Calu3 (cell line): Measurements from ENCODE around the gene MTFP1. TPM values are rescaled to one million over a fixed set of nuclear protein-coding genes. Genes with fewer than 3 reads are reported as not detected.
A peak's percentile ranks its signal among the peaks of the same experiment; 100 is the strongest.

ENCODE experiments used
- BruUV-seq: library from RNA; stranded (reverse); fragments of 400-500 nt; replicated peaks from 2 replicates; lab custom pipeline; 2021; lab: Mats Ljungman, UMichigan
- CTCF ChIA-PET: fragments of 300-600 bp; sonication (Branson Sonifier 250); formaldehyde crosslinking; loops from one replicate; lab custom pipeline; 2022; ENCODE audit warnings: antibody characterized with exemption; lab: Charles Lee
- DNase-seq: peaks from one replicate; pipeline ENCODE4 v3.0.0; 2022
- H3K27ac Mint-ChIP-seq: one replicate; pipeline ENCODE4 v1.8.0; 2022; ENCODE audit warnings: mixed read lengths; ENCODE audit not compliant: unreplicated experiment
- H3K27me3 Mint-ChIP-seq: one replicate; pipeline ENCODE4 v1.8.0; 2022; ENCODE audit warnings: mixed read lengths; ENCODE audit not compliant: unreplicated experiment
- H3K36me3 Mint-ChIP-seq: one replicate; pipeline ENCODE4 v1.8.0; 2022; ENCODE audit warnings: mild to moderate bottlenecking, moderate library complexity, mixed read lengths; ENCODE audit not compliant: insufficient read depth, unreplicated experiment
- H3K4me1 Mint-ChIP-seq: one replicate; pipeline ENCODE4 v1.8.0; 2022; ENCODE audit warnings: mild to moderate bottlenecking, low read depth, mixed read lengths; ENCODE audit not compliant: unreplicated experiment
- H3K4me3 Mint-ChIP-seq: one replicate; pipeline ENCODE4 v1.8.0; 2022; ENCODE audit warnings: mild to moderate bottlenecking, low read depth, moderate library complexity, mixed read lengths; ENCODE audit not compliant: unreplicated experiment
- H3K9me3 Mint-ChIP-seq: one replicate; pipeline ENCODE4 v1.8.0; 2022; ENCODE audit warnings: low read depth, mixed read lengths; ENCODE audit not compliant: unreplicated experiment
- CTCF ChIP-seq: fragments of 200-600 bp; IDR thresholded peaks from one replicate; pipeline ENCODE4 v1.8.0; 2022; ENCODE audit warnings: antibody characterized with exemption; ENCODE audit not compliant: unreplicated experiment
- intact Hi-C: fragments of 100-400 bp; cut with micrococcal nuclease; formaldehyde crosslinking; loops from one replicate; pipeline ENCODE4 v1.10.0; 2022; ENCODE audit not compliant: unreplicated experiment
- total RNA-seq: library from RNA; stranded (reverse); gene quantifications from 2 replicates; pipeline ENCODE4 v1.2.3, GENCODE V29; 2022

MTFP1 gene
- total RNA-seq, 1 experiment from 2014 or later, result 30.5 TPM

GRCh38 chr22:30383061-30383460, 42.5 kb upstream of the MTFP1 start:
- CTCF ChIA-PET, result no interaction called here
- Mint-ChIP-seq H3K36me3 (peaks cover 39% of the 10 kb centered on the region), H3K27me3 (no peaks in the 10 kb centered on the region), H3K4me3 (no peak overlapping the region), H3K9me3 (no peaks in the 10 kb centered on the region), H3K4me1 (peaks cover 9% of the 10 kb centered on the region), H3K27ac (no peak overlapping the region)
- intact Hi-C loops, result no loop called here
- DNase-seq, result no peak
- no TSS peak for BruUV-seq
- TF ChIP-seq CTCF, result no peak

- H3K27me3 Mint-ChIP-seq, result no peaks in the 10 kb centered on the region
- peak overlapping the region; percentile 71 for H3K27ac Mint-ChIP-seq
- peaks cover 9% of the 10 kb centered on the region for H3K4me1 Mint-ChIP-seq
- H3K36me3 Mint-ChIP-seq, result peaks cover 35% of the 10 kb centered on the region
- no peak for TF ChIP-seq CTCF
- CTCF ChIA-PET, result interaction anchor here (0.6 to 1.2 kb wide), 2 partner anchors 98 to 216 kb away, joined by 3 to 4 read pairs; no protein-coding TSS in a partner anchor
- H3K9me3 Mint-ChIP-seq, result no peaks in the 10 kb centered on the region
- intact Hi-C loops, result no loop called here
- no peak for DNase-seq
- BruUV-seq, result no TSS peak
- peak overlapping the region; percentile 77 for H3K4me3 Mint-ChIP-seq
Measured at GRCh38 chr22:30385942-30386341, 39.6 kb upstream of the MTFP1 start.

GRCh38 chr22:30386608-30386959, 39.0 kb upstream of the MTFP1 start:
- no peak for DNase-seq
- BruUV-seq, result no TSS peak
- H3K4me1 Mint-ChIP-seq, result peaks cover 15% of the 10 kb centered on the region
- CTCF ChIA-PET, result interaction anchor here (1.2 kb wide), 2 partner anchors 60 to 98 kb away, joined by 4 read pairs; partner anchors contain the start of gene TBC1D10A
- peaks cover 34% of the 10 kb centered on the region for H3K36me3 Mint-ChIP-seq
- intact Hi-C loops, result no loop called here
- no peak for TF ChIP-seq CTCF
- H3K9me3 Mint-ChIP-seq, result no peaks in the 10 kb centered on the region
- no peaks in the 10 kb centered on the region for H3K27me3 Mint-ChIP-seq
- H3K4me3 Mint-ChIP-seq, result peak overlapping the region; percentile 77
- H3K27ac Mint-ChIP-seq, result peak overlapping the region; percentile 71

GRCh38 chr22:30386960-30387827, 38.4 kb upstream of the MTFP1 start, which contains the start of gene RNF215:
RNF215 (minus strand) TSS chr22:30387411; CDS start chr22:30387313, 98 bp downstream.
- intact Hi-C loops, result no loop called here
- Mint-ChIP-seq H3K27me3 (no peaks in the 10 kb centered on the region), H3K27ac (peak within 1 kb of the TSS; percentile 71), H3K9me3 (no peaks in the 10 kb centered on the region), H3K36me3 (peaks cover 30% of the 10 kb centered on the region), H3K4me1 (peaks cover 18% of the 10 kb centered on the region), H3K4me3 (peak within 1 kb of the TSS; percentile 77)
- CTCF ChIA-PET, result interaction anchor here (0.6 to 1.4 kb wide), 10 partner anchors 10 to 279 kb away, joined by 3 to 26 read pairs (median 5); partner anchors contain the start of genes CASTOR1, SEC14L2 and TBC1D10A
- TSS peak; percentile 45 for BruUV-seq
- TF ChIP-seq CTCF, result peak; percentile 92
- DNase-seq, result peak; percentile 93
